SK-N-SH (cell line): ENCODE measurements around the gene GJB2. TPM values are rescaled to one million over a fixed set of nuclear protein-coding genes. Genes with fewer than 3 reads are reported as not detected.

ENCODE experiments used
- CTCF ChIA-PET: fragments of 300-600, 350-600 bp; formaldehyde crosslinking; extraction: SDS; loops from one replicate; lab custom pipeline; 2021; lab: Yijun Ruan, JAX
- POLR2A ChIA-PET: fragments of 350-600 bp; sonication (Branson Sonifier 250); formaldehyde crosslinking; extraction: SDS; loops from one replicate; lab custom pipeline; 2020; ENCODE audit warnings: antibody characterized with exemption, inconsistent platforms; lab: Yijun Ruan, JAX
- DNase-seq: peaks from one replicate; pipeline ENCODE4 v3.0.0; 2012
- H2AFZ ChIP-seq: fragments of 200-600 bp; sonication (generic); 2 replicates; pipeline ENCODE4 v1.8.1; 2016; ENCODE audit warnings: antibody characterized with exemption, mild to moderate bottlenecking, low read depth
- H3F3A ChIP-seq: fragments of 200-600 bp; sonication (generic); replicated peaks from 2 replicates; pipeline ENCODE3; 2016; ENCODE audit warnings: antibody characterized with exemption, mild to moderate bottlenecking; ENCODE audit not compliant: insufficient read depth
- H3K27ac ChIP-seq, 2 experiments: fragments of 200-500 bp in 1 of 2; fragments of 200-600 bp in 1 of 2; sonication (Bioruptor generic) in 1 of 2; sonication (generic), shearing (Covaris generic) in 1 of 2; 2 replicates each; pipeline versions ENCODE4 v1.5.1 to v1.6.1; 2014 to 2016; ENCODE audit warnings: low read depth in 2 of 2, inconsistent platforms in 1 of 2, low read length in 1 of 2, mild to moderate bottlenecking in 1 of 2, mixed read lengths in 1 of 2
- H3K27me3 ChIP-seq: fragments of 200-600 bp; sonication (generic), shearing (Covaris generic); 2 replicates; pipeline ENCODE4 v1.6.1; 2016; ENCODE audit warnings: mixed run types; ENCODE audit not compliant: insufficient read depth
- H3K36me3 ChIP-seq, 2 experiments: fragments of 200-500 bp in 1 of 2; fragments of 200-600 bp in 1 of 2; sonication (Bioruptor generic) in 1 of 2; sonication (generic) in 1 of 2; replicated peaks in 1 of 2; 2 replicates each; pipeline versions ENCODE3 to v1.5.1; 2014 to 2016; ENCODE audit warnings: low read length in 1 of 2, mild to moderate bottlenecking in 1 of 2; ENCODE audit not compliant: insufficient read depth in 2 of 2, control insufficient read depth in 1 of 2
- H3K4me1 ChIP-seq, 2 experiments: fragments of 200-500 bp in 1 of 2; fragments of 200-600 bp in 1 of 2; sonication (Bioruptor generic) in 1 of 2; sonication (generic), shearing (Covaris generic) in 1 of 2; 2 replicates each; pipeline versions ENCODE4 v1.5.1 to v1.6.1; 2014 to 2016; ENCODE audit warnings: low read depth in 1 of 2, low read length in 1 of 2, mixed run types in 1 of 2; ENCODE audit not compliant: insufficient read depth in 2 of 2, control insufficient read depth in 1 of 2
- H3K4me2 ChIP-seq: fragments of 200-600 bp; sonication (generic), shearing (Covaris generic); 2 replicates; pipeline ENCODE4 v1.6.1; 2017; ENCODE audit warnings: mixed run types
- H3K4me3 ChIP-seq, 2 experiments: fragments of 200-500 bp in 1 of 2; fragments of 200-600 bp in 1 of 2; sonication (Bioruptor generic) in 1 of 2; sonication (generic), shearing (Covaris generic) in 1 of 2; 2 replicates each; pipeline versions ENCODE4 v1.5.1 to v1.8.1; 2014 to 2016; ENCODE audit warnings: low read depth in 2 of 2, inconsistent platforms in 1 of 2, low read length in 1 of 2, mild to moderate bottlenecking in 1 of 2, mixed read lengths in 1 of 2, moderate library complexity in 1 of 2
- H3K79me2 ChIP-seq: fragments of 200-600 bp; sonication (generic); 2 replicates; pipeline ENCODE4 v1.8.1; 2017; ENCODE audit warnings: mild to moderate bottlenecking; ENCODE audit not compliant: insufficient read depth
- H3K9ac ChIP-seq: fragments of 200-600 bp; sonication (generic); 2 replicates; pipeline ENCODE4 v1.6.1; 2017; ENCODE audit warnings: mixed run types
- H3K9me2 ChIP-seq: fragments of 200-600 bp; sonication (generic); 2 replicates; pipeline ENCODE4 v1.6.1; 2017; ENCODE audit warnings: mixed run types
- H3K9me3 ChIP-seq: fragments of 200-600 bp; sonication (generic); 2 replicates; pipeline ENCODE4 v1.6.1; 2017; ENCODE audit warnings: mixed run types, mild to moderate bottlenecking, moderate library complexity
- H4K20me1 ChIP-seq: fragments of 200-600 bp; sonication (generic); 2 replicates; pipeline ENCODE4 v1.6.1; 2017; ENCODE audit warnings: mild to moderate bottlenecking, mixed run types; ENCODE audit not compliant: insufficient read depth
- CHD2 ChIP-seq: fragments of 150-350 bp; IDR thresholded peaks from 2 replicates; pipeline ENCODE4 v1.6.1; 2018; ENCODE audit warnings: low read length; ENCODE audit not compliant: partially characterized antibody
- EP300 ChIP-seq, 2 experiments: IDR thresholded peaks; 2 replicates each; pipeline versions ENCODE4 v1.4.0 to v1.6.1; 2012; ENCODE audit warnings: borderline replicate concordance in 1 of 2, low read depth in 1 of 2, low read length in 1 of 2
- EZH2phosphoT487 ChIP-seq: fragments of 200-600 bp; sonication (generic); IDR thresholded peaks from 2 replicates; pipeline ENCODE4 v1.6.1; 2017; ENCODE audit warnings: low read depth, mixed run types, mild to moderate bottlenecking, antibody characterized with exemption, moderate library complexity, borderline replicate concordance
- FOXJ3 ChIP-seq: sonication (generic); formaldehyde crosslinking; IDR thresholded peaks from 2 replicates; pipeline ENCODE4 v1.5.1; 2020; ENCODE audit warnings: mild to moderate bottlenecking, missing genetic modification reagents
- GATA2 ChIP-seq: sonication (generic); formaldehyde crosslinking; IDR thresholded peaks from 2 replicates; pipeline ENCODE4 v1.5.0; 2020; ENCODE audit warnings: mild to moderate bottlenecking, missing genetic modification reagents
- JUND ChIP-seq: IDR thresholded peaks from 2 replicates; pipeline ENCODE4 v1.4.0; 2012
- PBX3 ChIP-seq: IDR thresholded peaks from 2 replicates; pipeline ENCODE4; 2012
- RAD21 ChIP-seq: IDR thresholded peaks from 2 replicates; pipeline ENCODE4 v1.6.1; 2012; ENCODE audit warnings: mild to moderate bottlenecking, low read length
- REST ChIP-seq: IDR thresholded peaks from 2 replicates; pipeline ENCODE4 v1.6.1; 2012; ENCODE audit warnings: mild to moderate bottlenecking, low read depth, low read length, moderate library complexity
- RFX5 ChIP-seq: IDR thresholded peaks from 2 replicates; pipeline ENCODE4 v1.6.1; 2012; ENCODE audit warnings: mild to moderate bottlenecking, improper control_type of control experiment, low read length
- RXRA ChIP-seq: IDR thresholded peaks from 2 replicates; pipeline ENCODE4 v1.4.0; 2012; ENCODE audit warnings: low read depth, mild to moderate bottlenecking, borderline replicate concordance
- TAF1 ChIP-seq: IDR thresholded peaks from 2 replicates; pipeline ENCODE4 v1.6.1; 2012; ENCODE audit warnings: low read depth, mild to moderate bottlenecking, low read length, moderate library complexity, borderline replicate concordance
- TCF12 ChIP-seq: IDR thresholded peaks from 2 replicates; pipeline ENCODE4 v1.4.0; 2012
- USF1 ChIP-seq: IDR thresholded peaks from 2 replicates; pipeline ENCODE4 v1.4.0; 2012; ENCODE audit warnings: low read depth, borderline replicate concordance
- WGBS: methylation state at CpG from one replicate; pipeline ENCODE4 v1.1.6; 2017; ENCODE audit warnings: low lambda C conversion rate; 5-methylcytosine and 5-hydroxymethylcytosine counted together
- polyA plus RNA-seq, 3 experiments: library from polyadenylated mRNA; depleted of rRNA; stranded (reverse); fragments of >200 nt; gene quantifications; 2 replicates each; pipeline ENCODE4 v1.2.3, GENCODE V29; 2012
- TF ChIP-seq, protein P1 (sequence below): fragments of 150-350 bp; IDR thresholded peaks from 2 replicates; pipeline ENCODE4 v1.6.1; 2016; ENCODE audit warnings: mild to moderate bottlenecking, low read depth, low read length
- TF ChIP-seq, protein P2 (sequence below): IDR thresholded peaks from 2 replicates; pipeline ENCODE4 v1.4.0; 2012; ENCODE audit warnings: low read depth

GJB2 gene
- polyA plus RNA-seq, 1 of the 3 experiments (the other 2 are of a cell fraction), result not detected

DNA sequence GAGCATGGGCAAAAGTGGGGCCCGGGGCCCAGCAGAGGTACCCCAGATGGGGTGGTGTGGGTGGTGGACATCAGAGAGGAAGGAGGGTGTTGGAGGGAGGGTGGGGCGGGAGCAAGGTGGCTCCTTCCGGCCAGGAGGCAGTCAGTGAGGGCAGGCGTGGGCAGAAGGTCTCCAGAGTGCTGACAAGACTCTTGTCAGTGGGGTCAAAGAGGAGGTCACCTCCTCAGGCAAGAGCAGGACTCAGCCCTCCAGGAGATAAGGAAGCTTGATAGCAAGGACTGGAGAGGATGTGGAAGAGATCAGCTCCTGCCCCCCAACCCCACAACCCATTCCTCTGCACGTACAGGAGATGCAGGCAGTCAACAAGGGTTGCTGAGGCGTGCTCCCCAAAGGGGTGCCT is 41.7 kb downstream of the GJB2 start:
- Histone ChIP-seq H3K4me3 (no peak overlapping the region), H3K36me3 (no peaks in the 10 kb centered on the region), H3K9me3 (no peaks in the 10 kb centered on the region), H3K27ac (no peak overlapping the region), H3K9me2 (no peaks in the 10 kb centered on the region), H4K20me1 (no peaks in the 10 kb centered on the region), H3K4me2 (no peak overlapping the region), H3K4me1 (no peaks in the 10 kb centered on the region), H2AFZ (no peak overlapping the region), H3K9ac (no peak overlapping the region), H3K27me3 (peaks cover 79% of the 10 kb centered on the region), H3K79me2 (no peaks in the 10 kb centered on the region), H3F3A (peaks cover 4% of the 10 kb centered on the region)
- TF ChIP-seq EZH2phosphoT487 (no peak), JUND (no peak), FOXJ3 (CRISPR knock-in tag) (no peak)
- TF ChIP-seq, protein P1, sequence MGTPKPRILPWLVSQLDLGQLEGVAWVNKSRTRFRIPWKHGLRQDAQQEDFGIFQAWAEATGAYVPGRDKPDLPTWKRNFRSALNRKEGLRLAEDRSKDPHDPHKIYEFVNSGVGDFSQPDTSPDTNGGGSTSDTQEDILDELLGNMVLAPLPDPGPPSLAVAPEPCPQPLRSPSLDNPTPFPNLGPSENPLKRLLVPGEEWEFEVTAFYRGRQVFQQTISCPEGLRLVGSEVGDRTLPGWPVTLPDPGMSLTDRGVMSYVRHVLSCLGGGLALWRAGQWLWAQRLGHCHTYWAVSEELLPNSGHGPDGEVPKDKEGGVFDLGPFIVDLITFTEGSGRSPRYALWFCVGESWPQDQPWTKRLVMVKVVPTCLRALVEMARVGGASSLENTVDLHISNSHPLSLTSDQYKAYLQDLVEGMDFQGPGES, result no peak
- TF ChIP-seq, protein P2, sequence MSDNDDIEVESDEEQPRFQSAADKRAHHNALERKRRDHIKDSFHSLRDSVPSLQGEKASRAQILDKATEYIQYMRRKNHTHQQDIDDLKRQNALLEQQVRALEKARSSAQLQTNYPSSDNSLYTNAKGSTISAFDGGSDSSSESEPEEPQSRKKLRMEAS, result no peak
- 37% methylated on average over 4 of the region's 6 CpGs for WGBS
- ChIA-PET CTCF (no interaction called here), POLR2A (no interaction called here)
- DNase-seq, result no peak

DNA sequence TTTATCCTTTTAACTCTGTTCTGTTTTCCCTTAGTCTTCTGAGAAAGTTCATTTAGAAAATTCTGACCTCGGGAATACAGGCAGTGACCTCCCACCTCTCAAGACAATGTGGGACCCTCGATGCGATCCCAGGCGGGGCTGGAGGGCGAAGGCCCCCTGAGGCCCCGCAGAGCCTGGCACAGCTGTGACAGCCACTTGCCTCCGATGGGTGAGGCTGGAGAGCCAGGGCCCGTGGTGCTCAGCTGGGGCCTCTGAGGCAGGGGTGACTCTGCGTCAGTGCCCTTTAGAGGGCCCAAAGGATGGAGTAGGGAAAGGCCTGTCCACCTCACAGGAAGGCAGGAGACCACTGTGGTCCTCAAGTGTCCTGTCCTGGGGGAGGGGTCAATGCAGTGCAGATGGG is 42.2 kb downstream of the GJB2 start:
- Histone ChIP-seq H3K9me3 (no peaks in the 10 kb centered on the region), H3K27ac (no peak overlapping the region), H3K9ac (no peak overlapping the region), H2AFZ (no peak overlapping the region), H3K4me3 (no peak overlapping the region), H3K4me2 (no peak overlapping the region), H3K9me2 (no peaks in the 10 kb centered on the region), H3K79me2 (no peaks in the 10 kb centered on the region), H3K4me1 (no peaks in the 10 kb centered on the region), H3F3A (peaks cover 3% of the 10 kb centered on the region), H3K36me3 (no peaks in the 10 kb centered on the region), H3K27me3 (peaks cover 79% of the 10 kb centered on the region), H4K20me1 (no peaks in the 10 kb centered on the region)
- 19% methylated on average over 7 of the region's 9 CpGs for WGBS
- ChIA-PET POLR2A (no interaction called here), CTCF (interaction anchor here (1.2 kb wide), 1 partner anchor 29 kb away, joined by 3 read pairs; no protein-coding TSS in a partner anchor)
- no peak for TF ChIP-seq RFX5
- no peak for TF ChIP-seq USF1
- TF ChIP-seq RAD21, result no peak
- TF ChIP-seq CHD2, result no peak
- no peak for TF ChIP-seq GATA2
- TF ChIP-seq PBX3, result no peak
- no peak for TF ChIP-seq RXRA
- TF ChIP-seq FOXJ3 (CRISPR knock-in tag), result no peak
- TF ChIP-seq EP300 (IDR thresholded peaks at IDR 0.05; ENCODE audit: borderline replicate concordance in 1 of 2, low read depth in 1 of 2, low read length in 1 of 2), result no peak
- TF ChIP-seq TAF1, result no peak
- TF ChIP-seq REST, result no peak
- TF ChIP-seq TCF12, result no peak
- no peak for DNase-seq
